IMR-90 (cell line): Measurements from ENCODE around the gene ATG3. TPM values are rescaled to one million over a fixed set of nuclear protein-coding genes. Genes with fewer than 3 reads are reported as not detected.

Experiments used
- ATAC-seq: fragments of 200-7000 bp; cut with Tn5 transposase; 2 replicates; pipeline ENCODE4 v1.9.1; 2020; ENCODE audit warnings: low read depth, mild to moderate bottlenecking, moderate library complexity
- BruUV-seq: library from RNA; stranded (reverse); fragments of 400-500 nt; replicated peaks from 2 replicates; lab custom pipeline; 2021; lab: Mats Ljungman, UMichigan
- CTCF ChIA-PET: fragments of 300-600 bp; formaldehyde crosslinking; extraction: SDS; loops from one replicate; lab custom pipeline; 2021; ENCODE audit warnings: antibody characterized with exemption; lab: Yijun Ruan, JAX
- POLR2A ChIA-PET: fragments of 300-600 bp; sonication (Branson Sonifier 250); formaldehyde crosslinking; loops from one replicate; lab custom pipeline; 2022; ENCODE audit warnings: antibody characterized with exemption; ENCODE audit not compliant: unreplicated experiment; lab: Charles Lee
- DNase-seq: peaks from one replicate; pipeline ENCODE4 v3.0.0; 2013
- H2AFZ ChIP-seq: replicated peaks from 2 replicates; pipeline ENCODE3; 2013; ENCODE audit warnings: low read length, mild to moderate bottlenecking; ENCODE audit not compliant: poor library complexity
- H2AK5ac ChIP-seq: 2 replicates; pipeline ENCODE4 v1.6.1; 2013; ENCODE audit warnings: low read depth, low read length, inconsistent platforms
- H2AK9ac ChIP-seq: replicated peaks from 2 replicates; pipeline ENCODE3; 2013; ENCODE audit warnings: mild to moderate bottlenecking, low read depth, low read length, moderate library complexity; ENCODE audit not compliant: poor library complexity
- H2BK120ac ChIP-seq: 2 replicates; pipeline ENCODE4 v1.6.1; 2013; ENCODE audit warnings: low read depth, low read length, inconsistent platforms
- H2BK15ac ChIP-seq: 3 replicates; pipeline ENCODE4 v1.6.1; 2013; ENCODE audit warnings: low read depth, low read length, inconsistent platforms
- H2BK20ac ChIP-seq: 2 replicates; pipeline ENCODE4 v1.6.1; 2013; ENCODE audit warnings: low read depth, mild to moderate bottlenecking, inconsistent platforms, low read length, moderate library complexity
- H2BK5ac ChIP-seq: 2 replicates; pipeline ENCODE4 v1.6.1; 2013; ENCODE audit warnings: mild to moderate bottlenecking, low read depth, low read length, inconsistent platforms; ENCODE audit not compliant: poor library complexity, severe bottlenecking
- H3K14ac ChIP-seq: replicated peaks from 2 replicates; pipeline ENCODE4 v1.6.1; 2013; ENCODE audit warnings: low read depth, low read length, inconsistent platforms
- H3K18ac ChIP-seq: 2 replicates; pipeline ENCODE4 v1.6.1; 2013; ENCODE audit warnings: low read depth, low read length, control low read depth
- H3K23ac ChIP-seq: 2 replicates; pipeline ENCODE4 v1.6.1; 2013; ENCODE audit warnings: low read depth, low read length, inconsistent platforms
- H3K27ac ChIP-seq: 2 replicates; pipeline ENCODE4 v1.5.1; 2013; ENCODE audit warnings: mild to moderate bottlenecking, control low read depth, low read length; ENCODE audit not compliant: insufficient read depth
- H3K27me3 ChIP-seq: 2 replicates; pipeline ENCODE4 v1.6.1; 2013; ENCODE audit warnings: low read length; ENCODE audit not compliant: control insufficient read depth, insufficient read depth
- H3K36me3 ChIP-seq: 2 replicates; pipeline ENCODE4 v1.6.1; 2013; ENCODE audit warnings: low read length, mixed read lengths; ENCODE audit not compliant: control insufficient read depth, insufficient read depth
- H3K4ac ChIP-seq: 2 replicates; pipeline ENCODE4 v1.6.1; 2013; ENCODE audit warnings: low read depth, low read length, inconsistent platforms
- H3K4me1 ChIP-seq: 2 replicates; pipeline ENCODE4 v1.6.1; 2013; ENCODE audit warnings: low read length, mixed read lengths; ENCODE audit not compliant: control insufficient read depth, insufficient read depth
- H3K4me2 ChIP-seq: 2 replicates; pipeline ENCODE4 v1.6.1; 2013; ENCODE audit warnings: low read depth, mild to moderate bottlenecking, control low read depth, low read length, moderate library complexity
- H3K4me3 ChIP-seq: 2 replicates; pipeline ENCODE4 v1.5.1; 2013; ENCODE audit warnings: low read depth, mild to moderate bottlenecking, control low read depth, low read length, moderate library complexity; ENCODE audit not compliant: insufficient read depth
- H3K56ac ChIP-seq: 2 replicates; pipeline ENCODE4 v1.6.1; 2013; ENCODE audit warnings: low read length, inconsistent platforms; ENCODE audit not compliant: insufficient read depth; ENCODE audit errors: extremely low read depth
- H3K79me1 ChIP-seq, 2 experiments: 2 replicates each; pipeline ENCODE4 v1.6.1; 2013; ENCODE audit warnings: low read length in 2 of 2, inconsistent platforms in 1 of 2, low read depth in 1 of 2
- H3K9ac ChIP-seq: 2 replicates; pipeline ENCODE4 v1.6.1; 2013; ENCODE audit warnings: low read depth, low read length, control low read depth
- H3K9me1 ChIP-seq: 2 replicates; pipeline ENCODE4 v1.6.1; 2013; ENCODE audit warnings: low read length, inconsistent platforms; ENCODE audit not compliant: insufficient read depth
- H3K9me3 ChIP-seq: 2 replicates; pipeline ENCODE4 v1.6.1; 2013; ENCODE audit warnings: low read length; ENCODE audit not compliant: control insufficient read depth, insufficient read depth
- H4K20me1 ChIP-seq: 2 replicates; pipeline ENCODE4 v1.6.1; 2013; ENCODE audit warnings: low read length, inconsistent platforms; ENCODE audit not compliant: insufficient read depth
- H4K5ac ChIP-seq: 2 replicates; pipeline ENCODE4 v1.6.1; 2013; ENCODE audit warnings: mild to moderate bottlenecking, low read depth, low read length, control low read depth
- H4K8ac ChIP-seq, 2 experiments: 2 replicates each; pipeline ENCODE4 v1.6.1; 2013; ENCODE audit warnings: low read depth in 2 of 2, low read length in 2 of 2, control low read depth in 1 of 2, inconsistent platforms in 1 of 2
- H4K91ac ChIP-seq: 2 replicates; pipeline ENCODE4 v1.6.1; 2013; ENCODE audit warnings: low read depth, low read length, inconsistent platforms; ENCODE audit not compliant: insufficient read depth
- BHLHE40 ChIP-seq: fragments of 150-350 bp; IDR thresholded peaks from 2 replicates; pipeline ENCODE4 v1.6.1; 2016; ENCODE audit warnings: mild to moderate bottlenecking, low read depth, low read length
- CHD1 ChIP-seq: IDR thresholded peaks from 2 replicates; pipeline ENCODE4 v1.6.1; 2012; ENCODE audit warnings: low read depth, low read length, improper control_type of control experiment
- FOS ChIP-seq: fragments of 150-350 bp; IDR thresholded peaks from 2 replicates; pipeline ENCODE4 v1.6.1; 2016; ENCODE audit warnings: low read depth, low read length
- MAFK ChIP-seq: IDR thresholded peaks from 2 replicates; pipeline ENCODE4 v1.6.1; 2012; ENCODE audit warnings: low read depth, low read length, improper control_type of control experiment
- MAZ ChIP-seq: IDR thresholded peaks from 2 replicates; pipeline ENCODE4 v1.6.1; 2012; ENCODE audit warnings: low read depth, mild to moderate bottlenecking, low read length, improper control_type of control experiment, moderate library complexity, borderline replicate concordance
- NFE2L2 ChIP-seq: fragments of 150-350 bp; IDR thresholded peaks from 2 replicates; pipeline ENCODE4 v1.6.1; 2016; ENCODE audit warnings: low read depth, mild to moderate bottlenecking, low read length
- POLR2A ChIP-seq: IDR thresholded peaks from 2 replicates; pipeline ENCODE4 v1.6.1; 2012; ENCODE audit warnings: mild to moderate bottlenecking, low read depth, low read length
- RAD21 ChIP-seq: IDR thresholded peaks from 2 replicates; pipeline ENCODE4 v1.6.1; 2012; ENCODE audit warnings: low read length, improper control_type of control experiment
- RCOR1 ChIP-seq: IDR thresholded peaks from 2 replicates; pipeline ENCODE4 v1.6.1; 2012; ENCODE audit warnings: mild to moderate bottlenecking, low read length, improper control_type of control experiment; ENCODE audit not compliant: insufficient replicate concordance
- RFX5 ChIP-seq: IDR thresholded peaks from 2 replicates; pipeline ENCODE4 v1.8.0; 2012; ENCODE audit warnings: low read depth, mild to moderate bottlenecking, low read length, moderate library complexity
- SMC3 ChIP-seq: fragments of 150-350 bp; IDR thresholded peaks from 2 replicates; pipeline ENCODE4 v1.6.1; 2016; ENCODE audit warnings: low read depth, mild to moderate bottlenecking, antibody characterized with exemption, low read length, moderate library complexity
- USF2 ChIP-seq: fragments of 150-350 bp; IDR thresholded peaks from 2 replicates; pipeline ENCODE4 v1.6.1; 2017; ENCODE audit warnings: mild to moderate bottlenecking, antibody characterized with exemption, low read length, low read depth
- WGBS, 2 experiments: methylation state at CpG; one replicate each; pipeline versions ENCODE4 v1.1.5 to v1.1.7; 2013; ENCODE audit warnings: missing lambda C conversion rate in 2 of 2; ENCODE audit not compliant: insufficient read length in 1 of 2; ENCODE audit errors: extremely low coverage in 2 of 2; 5-methylcytosine and 5-hydroxymethylcytosine counted together
- dilution Hi-C: fragments of 300-500 bp; cut with HindIII; formaldehyde crosslinking; loops from one replicate; pipeline ENCODE4 v1.14.3; 2018; ENCODE audit warnings: low sequenced_read_pairs; ENCODE audit not compliant: unreplicated experiment
- in situ Hi-C: fragments of 300-500 bp; cut with MboI; formaldehyde crosslinking; loops from 3 replicates; pipeline ENCODE4 v1.14.3; 2019; ENCODE audit warnings: low sequenced_read_pairs, inconsistent platforms, mixed read lengths
- intact Hi-C: fragments of 100-400 bp; cut with micrococcal nuclease; formaldehyde crosslinking; loops from 2 replicates; pipeline ENCODE4 v1.10.0; 2022
- polyA plus RNA-seq, 3 experiments: library from polyadenylated mRNA; depleted of rRNA; stranded (reverse); fragments of >200 nt; gene quantifications; 2 replicates each; pipeline ENCODE4 v1.2.3, GENCODE V29; 2012; ENCODE audit warnings: low replicate concordance in 1 of 3
- total RNA-seq: library from RNA; depleted of rRNA; stranded (reverse); fragments of >200 nt; gene quantifications from 2 replicates; pipeline ENCODE4 v1.2.3, GENCODE V29; 2012

Gene ATG3
- total and polyA plus RNA-seq, 2 of the 4 experiments (the other 2 are of a cell fraction): 30.8 to 31.7 TPM

- no peak for TF ChIP-seq SMC3
- TF ChIP-seq RCOR1: no peak
- TF ChIP-seq BHLHE40: no peak
- TF ChIP-seq RFX5: no peak
- no peak for TF ChIP-seq NFE2L2
- TF ChIP-seq RAD21: no peak
- no peak for TF ChIP-seq MAFK
- no peak for TF ChIP-seq POLR2A
- TF ChIP-seq USF2: no peak
- TF ChIP-seq MAZ: no peak
- no peak for TF ChIP-seq CHD1
- no peak for TF ChIP-seq FOS
- in situ Hi-C loops: loop anchor here (25.0 kb wide), 1 partner anchor 366 kb away; the partner anchor contains the start of gene GCSAM
- Histone ChIP-seq H3K4ac (no peak overlapping the region), H2BK5ac (no peak overlapping the region), H3K4me3 (no peak overlapping the region), H3K14ac (no peak overlapping the region), H3K4me1 (no peaks in the 10 kb centered on the region), H2BK120ac (no peak overlapping the region), H2BK20ac (no peak overlapping the region), H2AK5ac (no peak overlapping the region), H3K9me1 (no peaks in the 10 kb centered on the region), H3K79me1 (no peaks in the 10 kb centered on the region), H3K27ac (no peak overlapping the region), H3K56ac (no peak overlapping the region), H3K36me3 (no peaks in the 10 kb centered on the region), H3K27me3 (no peaks in the 10 kb centered on the region; the same call in 1 of the 2 replicates), H4K91ac (no peak overlapping the region), H3K9me3 (no peaks in the 10 kb centered on the region), H2BK15ac (no peak overlapping the region), H3K9ac (no peak overlapping the region), H2AFZ (no peak overlapping the region), H3K23ac (no peak overlapping the region), H4K5ac (no peak overlapping the region), H3K18ac (no peak overlapping the region), H3K4me2 (no peak overlapping the region), H4K8ac (no peak overlapping the region), H4K20me1 (no peaks in the 10 kb centered on the region), H2AK9ac (no peak overlapping the region)
- no peak for DNase-seq
- BruUV-seq: no TSS peak
- dilution Hi-C loops: loop anchor here (25.0 kb wide), 1 partner anchor 191 kb away; no protein-coding TSS in a partner anchor
- ChIA-PET POLR2A (no interaction called here), CTCF (interaction anchor here (1.1 kb wide), 1 partner anchor 37 kb away, joined by 3 read pairs; no protein-coding TSS in a partner anchor)
- WGBS, 2 experiments: 60% methylated on average over 1 of the region's 4 CpGs; no CpG with 5 or more reads in 1 of the 2 experiments
- no peak for ATAC-seq
- intact Hi-C loops: no loop called here
Observed at GRCh38 chr3:112503304-112503972, 58.3 kb downstream of the ATG3 start.
